NCI-H82 (cell line): ENCODE measurements around the gene SMC6.

Experiments
- DNase-seq: peaks from one replicate; lab custom pipeline; 2025; lab: John Stamatoyannopoulos, UW

The SMC6 gene, protein sequence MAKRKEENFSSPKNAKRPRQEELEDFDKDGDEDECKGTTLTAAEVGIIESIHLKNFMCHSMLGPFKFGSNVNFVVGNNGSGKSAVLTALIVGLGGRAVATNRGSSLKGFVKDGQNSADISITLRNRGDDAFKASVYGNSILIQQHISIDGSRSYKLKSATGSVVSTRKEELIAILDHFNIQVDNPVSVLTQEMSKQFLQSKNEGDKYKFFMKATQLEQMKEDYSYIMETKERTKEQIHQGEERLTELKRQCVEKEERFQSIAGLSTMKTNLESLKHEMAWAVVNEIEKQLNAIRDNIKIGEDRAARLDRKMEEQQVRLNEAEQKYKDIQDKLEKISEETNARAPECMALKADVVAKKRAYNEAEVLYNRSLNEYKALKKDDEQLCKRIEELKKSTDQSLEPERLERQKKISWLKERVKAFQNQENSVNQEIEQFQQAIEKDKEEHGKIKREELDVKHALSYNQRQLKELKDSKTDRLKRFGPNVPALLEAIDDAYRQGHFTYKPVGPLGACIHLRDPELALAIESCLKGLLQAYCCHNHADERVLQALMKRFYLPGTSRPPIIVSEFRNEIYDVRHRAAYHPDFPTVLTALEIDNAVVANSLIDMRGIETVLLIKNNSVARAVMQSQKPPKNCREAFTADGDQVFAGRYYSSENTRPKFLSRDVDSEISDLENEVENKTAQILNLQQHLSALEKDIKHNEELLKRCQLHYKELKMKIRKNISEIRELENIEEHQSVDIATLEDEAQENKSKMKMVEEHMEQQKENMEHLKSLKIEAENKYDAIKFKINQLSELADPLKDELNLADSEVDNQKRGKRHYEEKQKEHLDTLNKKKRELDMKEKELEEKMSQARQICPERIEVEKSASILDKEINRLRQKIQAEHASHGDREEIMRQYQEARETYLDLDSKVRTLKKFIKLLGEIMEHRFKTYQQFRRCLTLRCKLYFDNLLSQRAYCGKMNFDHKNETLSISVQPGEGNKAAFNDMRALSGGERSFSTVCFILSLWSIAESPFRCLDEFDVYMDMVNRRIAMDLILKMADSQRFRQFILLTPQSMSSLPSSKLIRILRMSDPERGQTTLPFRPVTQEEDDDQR

DNA sequence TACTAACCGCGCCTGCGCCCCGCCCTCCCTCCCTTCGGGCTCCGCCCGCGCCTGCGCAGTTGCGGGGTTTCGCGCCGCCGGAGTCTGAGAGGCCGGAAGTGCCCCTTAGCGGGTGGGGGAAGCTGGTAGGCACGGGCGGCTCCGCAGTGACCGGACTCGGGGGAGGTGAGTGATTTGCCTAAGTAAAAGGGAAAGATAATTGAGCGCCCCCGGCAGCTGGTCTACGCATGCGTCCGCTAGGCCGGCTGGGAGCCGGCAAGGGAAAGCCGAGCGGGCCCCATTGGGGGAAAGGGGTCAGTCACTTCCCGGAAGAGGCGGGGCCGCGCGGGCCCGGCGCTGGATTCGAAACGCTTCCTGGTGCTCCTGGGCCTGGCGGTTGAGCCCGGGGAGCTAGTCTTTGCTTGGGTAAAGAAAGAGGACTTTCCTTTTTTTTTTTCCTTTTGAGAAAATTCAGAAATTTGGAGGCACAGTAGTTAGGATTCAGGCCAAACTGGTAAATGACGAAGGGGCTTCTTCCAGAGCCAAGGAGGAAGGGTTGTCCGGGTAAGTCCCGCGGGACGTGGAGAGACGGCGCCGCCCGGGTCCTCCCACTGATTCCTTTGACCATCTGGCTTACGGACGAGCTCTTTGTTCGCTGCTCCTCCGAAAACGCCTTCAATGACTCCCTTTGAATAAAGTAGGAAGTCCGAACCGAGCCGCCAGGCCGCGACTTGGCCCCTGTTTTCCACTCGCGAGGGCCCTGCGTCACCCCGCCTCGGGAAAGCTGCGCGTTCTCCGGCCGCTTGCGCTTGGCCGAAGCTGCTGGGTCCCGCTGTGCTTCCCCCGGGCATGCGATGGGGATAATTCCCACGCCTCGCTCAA is at the start of gene SMC6, which contains the start of gene GEN1:
Gene SMC6, minus strand, starts transcription at position 8 of the 861 bp plus-strand sequence. CDS start 7,864 bp downstream, outside the sequence.
Gene GEN1, plus strand, starts transcription at position 336 of the 861 bp plus-strand sequence. CDS start 5,806 bp downstream, outside the sequence.
- peak; percentile 97 for DNase-seq

DNA sequence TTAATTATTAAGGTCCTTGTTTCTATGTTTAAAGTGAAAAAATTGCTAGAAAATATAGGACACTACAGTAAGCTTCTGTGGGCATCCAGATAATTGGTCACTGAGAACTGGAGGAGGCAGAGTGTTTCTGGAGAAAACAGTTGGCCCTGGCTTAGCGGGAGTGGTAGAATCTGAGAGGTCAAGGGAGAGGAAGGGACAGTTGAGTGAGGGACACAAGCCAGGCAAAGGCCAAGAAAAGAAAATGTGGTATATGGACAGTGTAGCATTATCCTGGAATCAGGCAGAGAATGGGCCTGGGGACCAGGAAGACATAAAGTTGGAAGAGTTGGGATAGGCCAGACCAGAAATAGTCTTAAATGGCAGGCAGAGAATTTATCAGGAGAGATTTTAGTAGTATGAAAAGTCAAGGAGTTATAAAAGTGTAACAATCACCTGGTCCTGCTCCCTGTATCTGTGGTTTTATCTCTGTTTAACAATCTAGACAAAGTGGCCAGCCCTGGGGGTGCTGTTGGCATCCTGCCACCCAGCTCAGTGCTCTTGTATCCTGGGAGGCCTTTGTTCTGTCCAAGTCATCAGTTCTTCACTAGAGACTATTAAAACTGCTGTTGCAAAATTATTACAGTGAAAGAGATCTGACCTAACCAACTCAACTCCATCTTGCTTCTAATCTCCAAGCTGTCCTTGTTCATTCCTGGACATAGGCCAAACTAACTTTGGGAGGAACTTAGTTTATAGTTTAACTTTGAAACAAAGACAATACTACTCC is 47.3 kb upstream of the SMC6 start:
- DNase-seq = no peak

DNA sequence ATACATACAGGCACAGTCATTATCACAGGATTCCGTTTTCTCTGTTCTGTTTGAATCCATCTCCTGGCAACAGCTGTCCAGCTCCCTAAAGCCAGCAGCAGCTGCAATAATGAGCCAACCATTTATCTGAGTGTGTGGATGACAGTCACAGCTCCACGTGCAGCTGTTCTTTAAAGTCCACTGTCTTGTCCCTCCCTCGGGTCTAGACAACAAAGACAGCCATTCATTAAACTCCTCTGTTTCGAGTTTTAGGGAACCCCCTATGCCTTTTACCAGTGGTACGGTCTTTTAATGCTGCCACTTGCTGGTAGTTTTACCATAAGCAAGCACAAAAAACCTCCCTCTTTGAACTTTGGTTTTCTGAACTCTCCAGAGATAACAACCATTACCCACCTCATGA is 46.6 kb upstream of the SMC6 start:
- peak; percentile 67 for DNase-seq

DNA sequence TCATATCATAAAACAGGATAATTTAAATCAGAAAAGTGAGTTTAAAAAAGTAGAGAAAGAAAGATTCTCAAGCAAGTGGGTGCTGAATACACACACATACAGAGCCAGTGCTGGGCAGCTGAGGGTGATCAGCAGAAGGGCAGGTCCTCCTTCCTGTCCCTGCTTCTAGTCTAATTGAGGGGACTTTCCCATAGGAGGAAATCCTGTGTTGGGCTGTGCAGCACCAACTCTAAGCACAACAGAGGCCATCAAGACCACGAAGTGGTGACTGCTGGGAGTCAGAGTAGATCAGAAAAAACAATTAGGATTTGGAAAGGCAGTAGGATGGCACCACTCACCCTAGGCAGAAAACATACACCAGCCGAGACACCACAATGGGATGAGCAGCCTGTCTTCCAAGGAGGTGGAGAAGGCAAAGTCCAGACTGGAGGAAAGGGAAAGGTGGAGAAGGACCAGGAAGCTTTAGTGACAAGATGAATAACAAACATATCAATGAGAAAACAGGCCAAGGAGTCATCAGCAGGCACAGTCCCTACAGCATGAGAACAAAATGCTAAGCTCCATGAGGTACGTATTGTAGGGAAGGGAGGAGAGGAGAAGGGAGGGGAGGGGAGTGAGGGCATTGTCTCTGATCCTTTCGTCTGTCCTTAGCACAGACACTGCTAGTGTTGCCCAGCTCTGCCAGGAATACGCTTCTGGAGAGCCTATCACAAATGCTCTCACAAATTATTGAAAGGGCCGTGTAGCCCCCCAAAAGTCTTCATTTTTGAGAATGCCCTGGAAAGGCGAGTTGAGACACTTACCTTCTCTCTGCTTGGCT is 45.9 kb upstream of the SMC6 start:
- no peak for DNase-seq

DNA sequence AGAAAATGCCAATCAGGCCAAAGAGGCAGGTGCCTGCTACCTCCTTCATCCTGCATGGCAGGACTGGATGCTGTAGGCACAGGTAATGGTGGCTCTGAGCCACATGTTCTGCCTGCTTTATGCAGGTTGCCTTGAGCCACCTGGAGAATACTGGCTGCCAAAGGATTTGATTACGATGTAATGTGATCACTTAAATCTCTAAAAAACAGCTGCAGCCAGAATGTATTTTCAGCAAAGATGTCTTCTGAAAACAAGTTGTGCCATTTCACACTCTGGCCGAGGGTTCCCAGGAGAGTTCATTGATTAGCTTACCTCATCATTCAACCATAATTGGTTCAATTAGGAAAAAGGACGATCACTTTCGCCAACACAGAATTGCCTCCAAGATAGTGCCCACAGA is 44.7 kb upstream of the SMC6 start:
- DNase-seq = peak; percentile 49

DNA sequence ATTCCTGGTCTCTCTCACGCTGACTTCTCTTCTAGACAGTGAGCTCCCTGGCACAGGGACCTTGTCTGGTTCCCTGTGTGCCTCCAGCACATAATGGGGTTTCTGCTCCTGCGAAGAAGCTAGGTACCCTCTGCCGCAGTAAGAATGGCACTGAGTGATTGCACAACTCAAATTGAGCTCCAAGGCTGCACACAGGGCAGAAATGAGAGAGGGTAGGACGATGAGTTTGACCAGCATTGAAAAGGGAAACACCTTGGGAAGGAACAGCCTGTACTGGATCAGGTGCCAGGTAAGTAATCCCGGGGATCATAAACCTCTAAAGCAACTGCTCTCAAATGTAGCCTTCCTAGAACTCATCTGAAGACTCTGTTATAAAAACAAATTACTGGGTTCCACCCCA is 41.7 kb upstream of the SMC6 start:
- no peak for DNase-seq

DNA sequence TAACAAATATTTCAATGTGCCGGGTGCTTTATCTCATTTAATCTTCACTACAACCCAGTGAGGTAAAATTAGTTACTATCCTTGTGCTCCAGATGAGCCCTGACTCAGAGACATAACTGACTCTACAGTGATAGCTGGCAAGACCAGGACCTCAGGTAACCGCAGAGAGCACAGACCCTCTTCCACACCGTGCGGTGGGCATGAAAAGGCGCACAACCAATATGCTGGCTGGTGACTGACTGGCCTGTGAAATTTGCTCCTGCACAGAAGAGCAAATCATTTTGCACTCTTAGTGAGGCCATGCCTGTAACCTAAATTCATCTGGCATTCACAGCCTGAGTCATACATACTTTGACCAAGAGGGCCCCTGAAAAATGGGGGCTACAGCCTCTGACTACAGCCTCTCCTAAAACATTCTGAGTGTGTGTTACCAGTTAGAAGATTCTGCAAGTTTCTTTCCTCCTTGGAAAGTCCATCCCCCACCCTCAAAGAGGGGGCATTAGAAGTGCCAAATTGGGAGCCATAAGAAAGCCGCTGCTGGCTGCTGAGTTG is 40.3 kb upstream of the SMC6 start:
- no peak for DNase-seq

DNA sequence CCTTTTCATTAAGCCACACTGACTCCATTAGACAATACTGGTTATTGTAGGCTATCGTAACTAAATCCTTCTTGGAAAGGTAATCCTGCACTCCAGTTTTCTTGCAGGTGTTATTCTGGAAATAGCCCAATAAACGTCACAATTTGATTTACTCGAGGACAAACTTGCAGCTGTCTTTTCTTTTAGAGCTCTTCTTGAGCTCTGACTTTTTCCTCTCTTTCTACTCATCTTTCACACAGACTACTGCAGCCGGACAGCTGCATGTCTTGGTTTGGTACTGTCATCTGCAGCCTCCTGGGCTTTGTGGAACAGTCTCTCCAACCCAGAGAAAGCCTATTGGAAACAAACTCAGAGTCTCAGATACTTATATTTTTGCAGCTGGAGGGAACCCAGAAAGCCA is 39.7 kb upstream of the SMC6 start:
- peak; percentile 15 for DNase-seq

DNA sequence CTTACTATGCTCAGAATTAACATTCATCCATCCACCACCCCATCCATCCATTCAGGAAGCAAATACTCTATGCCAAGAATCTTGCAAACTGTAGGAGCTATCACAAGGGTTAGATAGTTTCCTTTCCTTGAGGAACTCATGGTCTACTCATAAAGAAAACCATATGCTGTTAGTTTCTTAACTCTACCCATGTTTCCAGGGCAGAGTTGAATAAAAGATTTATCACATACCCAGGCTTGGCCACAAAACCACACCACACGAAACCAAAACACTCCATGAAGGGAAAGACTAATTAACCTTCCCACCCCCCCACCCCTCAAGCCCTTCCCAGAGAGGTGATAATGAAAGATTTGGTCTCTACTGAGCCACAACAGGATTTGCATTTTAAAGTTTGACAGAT is 38.9 kb upstream of the SMC6 start:
- no peak for DNase-seq

DNA sequence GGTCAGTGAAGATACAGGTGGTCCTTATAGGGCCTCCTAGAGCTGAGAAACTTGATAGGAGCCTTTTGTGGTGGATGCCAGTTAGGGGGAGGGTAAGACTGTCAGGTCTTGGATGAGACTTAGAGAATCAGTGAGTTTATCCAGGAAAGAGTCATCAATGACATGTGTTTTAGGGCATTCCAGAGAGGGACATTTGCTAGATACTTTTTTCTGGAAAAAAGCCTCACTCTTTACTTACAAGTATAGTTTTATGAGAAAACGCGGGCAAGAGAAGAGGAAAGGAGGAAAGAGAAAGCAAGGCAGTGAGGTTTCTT is 38.2 kb upstream of the SMC6 start:
- DNase-seq = no peak

DNA sequence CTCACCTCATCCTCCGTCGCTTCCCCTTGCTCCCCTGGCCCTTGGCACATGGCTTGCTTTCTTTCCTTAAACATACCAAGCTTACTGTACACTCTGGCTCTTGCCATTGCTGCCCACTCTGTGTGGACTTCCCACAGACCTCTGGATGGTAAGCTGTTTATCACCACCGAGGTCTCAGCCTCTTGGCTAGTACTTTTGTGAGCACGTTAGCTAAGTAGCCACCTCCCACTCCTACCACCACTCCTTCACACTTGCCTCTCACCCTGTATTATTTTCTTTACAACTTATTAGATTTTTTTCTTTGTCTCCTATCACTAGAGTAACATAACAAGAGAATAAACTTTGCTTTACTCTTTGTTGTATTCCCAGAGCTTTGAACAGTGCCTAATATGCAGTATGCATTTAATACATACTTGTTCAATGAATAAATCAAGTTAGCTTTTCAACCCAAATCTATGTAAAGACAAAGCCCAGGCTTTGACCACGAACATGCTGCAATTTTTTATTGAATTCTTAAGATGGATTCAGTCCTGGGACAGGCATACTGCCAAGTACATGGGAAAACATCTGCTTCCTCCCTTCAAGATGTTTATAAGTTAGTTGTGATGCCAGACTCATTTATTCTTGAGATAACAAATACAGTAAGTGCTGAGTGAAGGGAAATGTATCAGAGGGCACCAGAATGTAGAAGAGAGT is 37.7 kb upstream of the SMC6 start:
- no peak for DNase-seq

DNA sequence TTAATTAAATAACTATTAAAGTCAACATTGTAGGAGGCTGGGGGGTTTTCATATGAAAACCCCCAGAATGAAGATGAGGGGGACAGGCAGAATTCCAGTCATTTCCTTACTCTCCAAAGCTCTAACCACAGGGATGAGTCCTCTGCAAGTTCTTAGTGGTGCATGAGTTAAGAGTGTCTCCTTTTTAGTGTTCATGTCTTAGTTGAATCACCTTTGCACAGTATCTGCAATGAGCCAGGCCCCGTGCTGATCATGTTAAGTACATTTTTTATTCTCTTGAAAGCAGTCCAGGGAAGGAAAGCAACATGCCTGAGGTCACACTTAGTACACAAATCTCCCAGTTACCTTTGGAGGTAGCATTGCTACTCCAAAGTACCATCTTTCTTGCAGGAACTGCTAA is 36.9 kb upstream of the SMC6 start:
- DNase-seq = no peak

DNA sequence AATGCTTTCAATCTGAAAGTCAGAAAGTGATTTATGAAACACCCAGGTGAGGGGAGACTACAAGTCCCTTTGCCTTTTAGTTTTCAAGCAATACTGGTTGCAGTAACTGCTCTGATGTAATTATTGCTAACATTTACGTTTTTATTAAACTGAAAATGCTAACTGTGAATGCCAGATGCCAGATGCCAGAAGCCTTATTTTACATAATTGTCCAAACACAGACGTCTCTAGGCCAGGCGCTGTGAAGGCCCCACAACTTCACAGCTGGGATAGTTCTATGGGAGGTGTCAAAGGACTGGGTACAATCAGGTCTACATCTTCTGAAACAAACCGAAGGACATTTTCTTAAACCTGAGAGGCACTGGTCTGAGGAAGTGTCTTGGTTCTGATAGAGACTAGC is 35.2 kb upstream of the SMC6 start:
- DNase-seq = no peak

DNA sequence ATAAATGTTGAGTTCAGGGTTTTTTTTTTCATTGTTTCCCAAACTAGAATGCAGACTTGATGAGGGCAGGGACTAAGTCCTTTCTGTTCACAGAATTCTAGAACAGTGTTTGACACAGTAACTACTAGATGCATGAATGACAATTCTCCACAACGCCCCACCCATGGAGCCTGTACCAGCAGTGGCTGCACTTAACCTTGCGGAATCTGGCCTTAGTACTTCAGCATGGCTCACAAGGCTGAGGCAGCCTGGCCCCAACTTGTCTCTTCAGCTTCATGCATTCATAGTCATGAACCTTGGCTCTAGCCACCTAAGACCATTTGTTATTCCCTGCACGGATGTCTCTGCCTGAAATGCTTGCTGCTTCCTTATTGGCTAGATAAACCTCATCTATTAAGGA is 33.1 kb upstream of the SMC6 start:
- DNase-seq = peak; percentile 11

DNA sequence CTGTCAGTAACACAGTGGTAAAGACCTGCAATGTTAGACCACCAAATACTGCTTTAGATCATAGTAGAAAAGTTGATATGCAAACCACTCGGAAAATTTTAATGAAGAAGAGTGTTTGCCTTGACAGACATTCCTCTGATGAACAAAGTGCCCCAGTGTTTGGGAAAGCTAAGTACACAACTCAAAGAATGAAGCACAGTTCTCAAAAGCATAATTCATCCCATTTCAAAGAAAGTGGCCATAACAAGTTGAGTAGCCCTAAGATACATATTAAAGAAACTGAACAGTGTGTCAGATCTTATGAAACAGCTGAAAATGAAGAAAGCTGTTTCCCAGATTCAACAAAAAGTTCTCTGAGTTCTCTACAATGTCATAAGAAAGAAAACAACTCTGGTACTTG is 27.9 kb upstream of the SMC6 start:
- DNase-seq = no peak

DNA sequence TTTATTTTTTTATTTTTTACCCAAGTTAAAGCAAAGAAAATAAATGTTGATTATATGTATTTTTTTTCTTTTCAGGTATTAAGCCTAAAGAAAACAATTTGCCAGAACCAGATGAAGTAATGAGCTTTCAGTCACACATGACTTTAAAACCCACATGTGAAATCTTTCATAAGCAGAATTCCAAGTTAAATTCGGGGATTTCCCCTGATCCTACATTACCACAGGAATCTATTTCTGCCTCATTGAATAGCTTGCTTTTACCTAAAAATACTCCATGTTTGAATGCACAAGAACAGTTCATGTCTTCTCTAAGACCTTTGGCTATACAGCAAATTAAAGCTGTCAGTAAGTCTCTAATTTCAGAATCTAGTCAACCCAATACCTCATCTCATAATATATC is 26.9 kb upstream of the SMC6 start:
- DNase-seq = no peak

DNA sequence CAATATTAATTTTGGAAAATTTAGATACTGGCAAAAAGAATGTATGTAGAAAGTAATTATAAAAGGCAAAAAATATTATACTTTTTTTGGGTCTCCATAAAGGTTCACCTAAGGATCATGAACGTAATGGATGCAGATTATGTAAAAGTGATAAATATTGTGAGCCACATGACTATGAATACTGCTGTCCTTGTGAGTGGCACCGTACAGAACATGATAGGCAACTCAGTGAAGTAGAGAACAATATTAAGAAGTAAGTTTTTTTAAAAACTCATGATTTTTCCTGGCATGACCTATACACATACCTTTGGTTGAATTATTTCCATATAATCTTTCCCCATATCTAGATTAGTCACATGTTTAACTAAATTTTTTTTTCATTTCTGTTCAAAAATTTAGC is 18.9 kb upstream of the SMC6 start:
- DNase-seq = no peak

DNA sequence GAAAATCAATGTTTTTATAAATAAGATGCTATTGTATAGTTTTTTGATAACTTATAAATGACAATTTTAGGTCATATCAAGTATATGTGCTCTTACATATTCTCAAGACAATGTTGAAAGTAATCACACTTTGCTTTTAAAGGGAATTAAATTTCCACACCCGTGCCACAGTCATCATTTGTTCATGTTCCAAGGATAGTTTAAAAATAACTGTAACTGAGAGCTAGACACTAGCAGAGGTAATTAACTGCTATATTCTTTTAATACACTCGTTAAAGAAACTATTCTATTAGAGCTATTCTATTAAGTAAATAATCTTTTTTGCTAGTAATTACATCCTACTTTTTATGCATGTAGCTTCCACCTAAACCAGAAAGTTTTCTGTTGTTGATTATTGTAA is 18.3 kb upstream of the SMC6 start:
- no peak for DNase-seq

DNA sequence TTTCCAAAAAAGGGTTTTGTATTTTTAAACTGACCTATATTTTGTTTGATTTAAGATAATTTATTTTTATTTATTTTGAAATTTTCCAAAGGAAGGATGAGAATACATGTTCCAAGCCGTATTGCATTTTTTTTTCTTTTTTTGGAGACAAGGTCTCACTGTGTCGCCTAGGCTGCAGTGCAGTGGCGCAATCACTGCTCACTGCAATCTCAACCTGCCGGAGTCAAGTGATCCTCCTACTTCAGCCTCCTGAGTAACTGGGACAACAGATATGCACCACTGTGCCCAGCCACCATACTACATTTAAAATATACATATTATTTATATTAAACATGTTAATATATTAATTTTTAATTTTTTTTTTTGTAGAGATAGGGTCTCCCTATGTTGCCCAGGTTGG is 15.3 kb upstream of the SMC6 start:
- DNase-seq = no peak
